Left hindlimb (tissue), 1 donor: ENCODE measurements around the gene PPARD.
"Not testable (repeated sequence)": the region's sequence is repeated elsewhere in the genome, so short reads cannot be mapped to it uniquely, and the experiment has no call there.

Experiments used
- DNase-seq: peaks from one replicate; pipeline ENCODE4 v3.0.0-alpha.2; 2018

PPARD gene

DNA sequence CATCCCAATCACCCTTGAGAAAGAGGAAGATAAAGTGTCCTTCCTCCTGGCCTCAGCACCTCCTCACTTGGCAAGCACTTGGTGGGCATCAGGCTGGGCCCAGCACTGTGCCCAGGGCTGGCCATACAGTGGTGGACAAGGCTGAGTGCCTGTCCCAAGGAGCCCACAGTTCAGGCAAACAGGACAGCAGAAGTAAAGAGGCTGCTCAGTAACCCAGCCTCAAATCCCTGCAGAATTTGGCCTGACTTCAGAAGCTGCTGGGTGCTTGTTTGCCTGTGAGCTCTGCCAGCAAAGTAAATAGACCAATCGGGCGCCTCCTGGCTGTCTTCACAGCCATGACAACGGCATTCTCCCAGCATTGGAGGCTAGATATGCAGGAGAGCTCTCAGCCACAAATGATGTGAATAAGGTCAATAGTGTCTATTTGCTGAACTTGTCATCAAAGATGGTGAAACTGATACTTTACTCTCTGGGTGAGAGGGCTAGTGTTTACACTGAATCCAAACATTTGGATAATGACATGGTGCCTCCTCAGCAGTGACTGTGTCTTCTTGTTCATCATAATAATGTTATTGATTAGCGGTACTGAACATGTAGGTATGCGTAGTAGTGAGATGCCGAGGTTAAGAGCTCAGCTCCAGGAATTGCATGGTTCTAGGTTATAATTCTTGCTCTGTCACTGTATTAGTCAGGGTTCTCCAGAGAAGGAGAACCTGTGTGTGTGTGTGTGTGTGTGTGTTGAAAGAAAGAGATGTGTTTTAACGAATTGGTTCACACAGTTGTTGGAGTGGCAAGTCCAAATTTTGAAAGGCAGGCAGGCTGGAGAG, 72.9 kb downstream of the PPARD start:
- DNase-seq = no peak

DNA sequence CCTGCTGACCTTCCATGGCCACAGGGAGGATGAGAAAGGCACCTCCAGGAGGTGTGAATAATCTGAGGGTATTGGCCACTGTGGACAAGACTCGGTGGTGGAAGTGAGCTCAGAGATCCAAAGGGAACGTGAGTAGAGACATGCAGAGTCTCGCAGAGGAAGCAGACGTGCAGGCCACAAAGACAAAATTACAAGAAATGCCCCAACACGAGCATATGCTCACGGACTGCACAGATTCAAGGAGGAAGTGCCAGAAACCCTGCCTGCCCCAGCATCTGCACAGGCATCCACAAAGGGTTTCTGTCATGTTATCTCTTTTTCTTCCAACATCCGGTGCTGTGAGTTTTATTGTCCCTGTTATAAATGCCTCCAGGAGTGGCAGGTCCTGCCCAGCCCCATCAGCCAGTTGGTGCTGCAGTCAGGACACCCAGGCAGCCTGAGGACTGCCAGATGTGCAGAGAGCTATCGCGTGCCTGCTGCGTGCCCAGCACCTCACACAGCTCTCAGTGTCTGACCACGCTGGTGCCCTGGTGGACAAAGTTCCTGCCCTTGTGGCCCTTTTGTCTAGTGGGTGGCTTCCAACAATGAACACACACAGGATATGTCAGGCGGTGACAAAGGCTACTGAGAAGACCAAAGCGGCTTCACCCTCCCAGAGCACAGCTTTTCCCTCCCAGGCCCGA, 75.8 kb downstream of the PPARD start:
- DNase-seq = no peak

DNA sequence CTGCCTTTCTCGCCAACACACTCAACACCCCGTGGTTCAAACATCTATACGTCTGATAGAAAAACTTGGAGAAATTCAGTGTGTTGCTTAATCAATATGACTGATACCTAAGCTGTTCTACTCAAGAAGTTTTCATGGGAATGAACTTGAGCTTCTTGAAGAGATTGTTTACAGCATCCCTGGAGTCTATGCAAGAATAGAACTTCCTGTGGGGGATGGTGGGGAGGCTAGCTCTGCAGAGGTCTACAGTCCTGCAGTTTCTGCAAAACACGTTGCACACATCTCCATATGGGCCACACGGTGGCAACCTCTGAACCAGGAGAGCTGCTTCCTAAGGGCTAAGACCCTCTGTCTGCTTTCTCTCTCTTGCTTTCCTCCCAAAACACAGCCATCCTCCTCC, 77.1 kb downstream of the PPARD start:
- DNase-seq = no peak

DNA sequence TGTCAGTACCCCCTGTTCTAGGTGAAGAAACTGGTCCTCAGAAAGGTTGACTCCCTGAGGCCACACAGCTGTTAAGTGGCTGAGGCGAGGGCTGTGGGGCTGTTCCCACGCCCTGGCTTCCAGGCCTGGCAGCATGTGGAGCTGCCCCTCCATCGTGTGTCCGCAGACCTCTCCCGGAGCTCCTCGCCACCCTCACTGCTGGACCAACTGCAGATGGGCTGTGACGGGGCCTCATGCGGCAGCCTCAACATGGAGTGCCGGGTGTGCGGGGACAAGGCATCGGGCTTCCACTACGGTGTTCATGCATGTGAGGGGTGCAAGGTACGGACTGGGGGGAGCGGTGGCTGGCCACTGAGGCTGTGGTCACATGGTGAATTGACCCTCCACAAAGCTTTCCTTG, 77.6 kb downstream of the PPARD start:
- no peak for DNase-seq

DNA sequence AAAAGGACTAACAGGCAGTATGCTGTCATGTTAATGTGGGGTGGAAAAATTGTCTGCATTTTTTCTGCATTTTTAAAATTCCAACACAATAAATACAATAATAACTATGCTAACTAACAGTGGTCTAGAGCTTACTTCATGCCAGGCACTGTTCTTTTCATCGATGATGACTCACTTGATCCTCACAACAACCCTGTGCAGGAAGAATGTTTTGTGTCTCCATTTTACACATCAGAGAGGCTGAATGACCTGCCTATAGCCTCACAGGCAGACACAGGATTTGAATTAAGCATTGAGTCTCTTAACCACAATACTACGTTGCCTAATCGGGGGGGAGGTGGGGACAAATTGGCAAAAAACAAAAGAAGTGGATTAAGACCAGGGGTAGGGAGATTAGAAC, 82.9 kb downstream of the PPARD start:
- DNase-seq = no peak

DNA sequence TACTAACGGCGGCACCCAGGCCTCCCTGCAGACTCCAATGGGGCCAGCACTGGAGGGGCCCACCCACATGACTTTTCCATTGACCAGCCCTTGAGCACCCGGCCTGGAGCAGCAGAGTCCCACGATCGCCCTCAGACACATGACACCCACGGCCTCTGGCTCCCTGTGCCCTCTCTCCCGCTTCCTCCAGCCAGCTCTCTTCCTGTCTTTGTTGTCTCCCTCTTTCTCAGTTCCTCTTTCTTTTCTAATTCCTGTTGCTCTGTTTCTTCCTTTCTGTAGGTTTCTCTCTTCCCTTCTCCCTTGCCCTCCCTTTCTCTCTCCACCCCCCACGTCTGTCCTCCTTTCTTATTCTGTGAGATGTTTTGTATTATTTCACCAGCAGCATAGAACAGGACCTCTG, 83.7 kb downstream of the PPARD start:
- no peak for DNase-seq

DNA sequence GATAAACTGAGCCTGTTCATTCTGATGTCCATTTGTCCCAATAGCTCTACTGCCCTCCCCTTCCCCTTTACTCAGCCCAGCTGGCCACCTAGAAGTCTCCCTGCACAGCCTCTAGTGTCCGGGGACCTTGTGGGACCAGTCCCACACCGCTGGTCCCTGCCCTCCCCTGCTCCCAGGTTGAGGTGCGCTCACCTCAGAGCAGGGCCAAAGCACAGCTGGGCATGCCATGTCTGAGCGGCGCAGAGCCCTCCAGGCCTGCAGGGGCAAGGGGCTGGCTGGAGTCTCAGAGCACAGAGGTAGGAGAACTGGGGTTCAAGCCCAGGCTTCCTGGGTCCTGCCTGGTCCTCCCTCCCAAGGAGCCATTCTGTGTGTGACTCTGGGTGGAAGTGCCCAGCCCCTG, 85.1 kb downstream of the PPARD start:
- no peak for DNase-seq

DNA sequence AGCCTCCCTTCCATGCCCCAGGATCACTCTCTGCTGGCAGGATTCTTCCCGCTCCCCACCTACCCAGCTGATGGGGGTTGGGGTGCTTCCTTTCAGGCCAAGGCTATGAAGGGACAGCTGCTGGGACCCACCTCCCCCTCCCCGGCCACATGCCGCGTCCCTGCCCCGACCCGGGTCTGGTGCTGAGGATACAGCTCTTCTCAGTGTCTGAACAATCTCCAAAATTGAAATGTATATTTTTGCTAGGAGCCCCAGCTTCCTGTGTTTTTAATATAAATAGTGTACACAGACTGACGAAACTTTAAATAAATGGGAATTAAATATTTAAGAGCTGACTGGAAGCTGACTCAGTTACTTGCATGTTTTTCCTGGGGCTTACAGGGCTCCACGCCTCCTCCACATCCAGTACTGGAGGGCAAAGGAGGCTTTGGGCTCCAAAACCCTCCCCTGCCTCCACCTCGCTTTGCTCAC, 85.5 kb downstream of the PPARD start:
- no peak for DNase-seq

DNA sequence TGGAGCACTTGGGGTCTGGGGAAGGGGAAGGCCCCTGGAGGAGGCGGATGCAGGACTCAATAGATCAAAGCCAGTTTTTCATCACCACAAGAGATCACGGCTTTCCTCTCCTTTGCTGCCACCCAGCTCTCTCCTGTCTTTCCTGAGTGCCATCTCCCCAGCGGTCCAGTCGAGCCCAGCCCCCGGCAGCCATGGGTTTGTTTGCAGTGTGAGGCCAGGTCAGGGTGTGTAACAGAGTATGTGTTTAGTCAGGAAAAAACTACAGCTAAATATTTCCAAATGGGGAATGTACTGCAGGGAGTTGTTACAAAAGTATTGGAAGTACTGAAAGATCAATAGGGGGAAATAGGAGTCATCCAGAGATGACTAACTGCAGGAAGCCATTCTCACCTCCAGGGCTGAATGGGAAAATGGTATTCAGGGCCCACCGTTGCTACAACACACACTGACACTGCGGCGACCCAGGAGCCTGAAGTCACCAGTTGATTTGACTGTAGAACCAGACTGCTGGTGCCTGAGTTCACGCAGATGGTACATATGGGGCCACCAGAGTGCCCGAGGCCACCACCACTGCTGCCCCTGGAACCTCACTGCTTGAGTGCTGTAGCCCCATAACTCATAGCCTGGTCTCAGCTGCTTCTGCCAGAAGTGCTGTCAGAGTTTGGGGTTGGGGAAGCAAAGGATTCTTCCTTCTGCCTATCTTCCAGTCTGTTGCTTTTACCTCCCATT, 86.2 kb downstream of the PPARD start:
- no peak for DNase-seq

DNA sequence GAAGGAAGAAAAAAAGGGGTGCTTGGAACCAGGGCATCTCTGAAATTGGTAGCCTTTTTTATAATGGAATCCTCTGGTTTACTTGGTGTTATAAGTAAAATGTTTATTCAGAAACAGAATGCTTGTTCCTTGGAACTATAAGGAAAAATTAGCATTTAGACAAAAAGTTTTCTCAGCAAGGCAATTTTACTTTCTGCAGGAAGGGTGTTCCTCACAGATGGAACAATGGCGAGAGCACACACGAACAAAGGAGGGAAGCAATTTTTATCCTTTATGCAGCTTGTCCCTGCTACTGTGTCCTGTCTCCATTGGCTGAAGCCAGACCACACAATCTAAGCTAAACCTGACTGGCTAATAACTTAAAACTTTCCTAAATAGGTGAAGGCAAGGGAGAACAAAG, 87.1 kb downstream of the PPARD start:
- no peak for DNase-seq

DNA sequence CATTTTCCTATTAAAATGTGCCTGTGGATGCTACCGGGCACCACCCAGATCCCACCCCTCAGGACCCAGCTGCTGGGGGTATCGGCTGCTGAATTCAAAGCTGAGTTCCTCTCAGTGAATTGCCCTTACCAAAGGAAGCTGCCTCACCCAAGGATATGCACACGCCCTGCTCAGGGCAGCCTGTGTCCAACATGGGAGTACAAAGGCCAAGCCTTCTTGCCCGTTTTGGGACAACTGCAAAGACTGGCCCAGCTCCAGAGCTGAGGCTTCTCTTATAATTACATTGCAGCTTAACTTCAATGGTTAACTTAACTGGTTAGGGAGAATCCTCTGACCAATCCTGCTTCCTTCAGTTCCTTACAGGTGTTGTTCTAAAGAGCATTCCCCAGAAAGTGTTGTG, 89.9 kb downstream of the PPARD start:
- DNase-seq = no peak

DNA sequence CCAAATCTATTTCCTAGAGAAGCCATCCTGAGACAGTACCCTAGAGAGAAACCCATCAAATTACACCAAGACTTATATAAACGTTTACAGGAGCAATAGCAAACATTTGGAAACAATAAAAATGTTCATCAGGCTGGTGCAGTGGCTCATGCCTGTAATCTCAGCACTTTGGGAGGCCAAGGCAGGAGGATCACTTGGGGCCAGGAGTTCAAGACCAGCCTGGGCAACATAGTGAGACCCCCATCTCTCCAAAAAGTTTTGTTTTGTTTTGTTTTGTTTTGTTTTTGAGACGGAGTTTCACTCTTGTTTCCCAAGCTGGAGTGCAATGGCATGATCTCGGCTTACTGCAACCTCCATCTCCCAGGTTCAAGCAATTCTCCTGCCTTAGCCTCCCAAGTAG, 90.3 kb downstream of the PPARD start:
- not testable (repeated sequence) for DNase-seq

DNA sequence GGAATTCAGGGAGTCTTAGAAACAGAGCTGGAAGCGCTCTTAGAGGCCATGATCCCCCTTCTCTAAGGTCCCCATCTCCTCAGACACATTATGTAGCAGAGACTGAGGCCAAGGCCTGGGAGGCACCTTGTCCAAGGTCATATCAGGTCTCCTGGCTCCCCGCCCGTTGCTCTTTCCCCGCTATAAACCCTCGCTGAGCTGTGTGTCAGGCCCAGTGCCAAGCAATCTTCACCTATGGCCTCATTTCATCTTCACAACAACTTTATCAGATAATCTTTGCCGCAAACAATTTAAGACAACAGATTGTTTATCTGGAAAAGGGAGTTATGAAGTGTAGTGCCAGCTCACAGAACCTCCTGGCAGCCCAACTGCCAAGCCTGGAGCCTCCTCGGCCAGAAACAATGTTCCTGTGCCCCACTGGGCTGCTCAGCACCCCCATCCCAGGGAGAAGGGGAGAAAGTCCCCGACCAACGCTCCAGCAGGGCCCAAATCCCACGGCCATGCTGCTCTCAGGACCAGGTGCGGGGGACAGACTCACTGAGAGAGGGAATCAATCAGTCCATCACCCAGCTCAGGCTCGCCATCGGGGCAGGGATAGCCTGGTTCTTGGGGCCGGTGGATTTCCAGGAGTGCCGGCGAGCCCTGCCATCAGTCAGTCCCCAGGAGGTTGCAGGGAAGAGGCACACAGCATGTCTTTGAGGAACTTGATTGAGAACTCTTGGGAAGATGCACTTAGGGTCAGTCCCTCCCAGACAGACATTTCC, 92.9 kb downstream of the PPARD start:
- no peak for DNase-seq

DNA sequence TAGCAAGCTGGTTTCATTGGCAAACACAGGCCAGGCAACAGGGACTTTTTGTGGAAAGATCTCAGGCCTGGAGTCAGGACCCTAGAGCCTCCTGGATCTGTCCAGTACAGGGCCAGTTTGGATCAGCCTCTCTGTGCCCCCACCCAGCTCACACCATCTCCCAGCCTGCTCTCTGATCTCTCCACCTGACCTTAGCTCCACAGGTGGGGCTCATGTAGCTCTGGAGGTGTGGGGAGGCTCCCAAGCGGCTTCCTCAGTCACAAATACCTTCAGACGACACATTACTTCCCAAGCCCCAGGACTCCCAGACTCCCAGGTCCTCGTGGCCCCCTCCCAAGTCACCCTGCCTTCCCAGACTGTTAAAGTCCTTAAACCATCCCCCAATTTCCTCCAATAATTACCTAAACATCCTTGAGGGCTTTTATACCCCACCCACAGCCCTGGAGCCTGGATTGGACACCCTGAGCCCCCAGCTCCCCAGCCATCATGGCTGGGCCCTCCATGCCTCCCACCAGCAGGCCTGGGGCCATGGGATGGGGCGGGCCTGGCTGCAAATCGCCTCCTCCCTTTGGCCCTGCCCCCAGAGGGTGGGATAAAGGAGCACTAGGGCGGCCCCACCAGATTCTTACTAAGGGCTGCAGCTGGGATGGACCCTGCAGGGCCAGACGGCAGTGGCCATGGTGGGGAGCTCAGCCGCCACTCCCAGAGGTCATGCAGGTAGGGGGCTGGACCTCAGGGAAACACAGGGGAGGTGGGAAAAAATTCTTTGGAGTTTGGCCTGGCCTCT, 93.9 kb downstream of the PPARD start:
- DNase-seq = no peak

DNA sequence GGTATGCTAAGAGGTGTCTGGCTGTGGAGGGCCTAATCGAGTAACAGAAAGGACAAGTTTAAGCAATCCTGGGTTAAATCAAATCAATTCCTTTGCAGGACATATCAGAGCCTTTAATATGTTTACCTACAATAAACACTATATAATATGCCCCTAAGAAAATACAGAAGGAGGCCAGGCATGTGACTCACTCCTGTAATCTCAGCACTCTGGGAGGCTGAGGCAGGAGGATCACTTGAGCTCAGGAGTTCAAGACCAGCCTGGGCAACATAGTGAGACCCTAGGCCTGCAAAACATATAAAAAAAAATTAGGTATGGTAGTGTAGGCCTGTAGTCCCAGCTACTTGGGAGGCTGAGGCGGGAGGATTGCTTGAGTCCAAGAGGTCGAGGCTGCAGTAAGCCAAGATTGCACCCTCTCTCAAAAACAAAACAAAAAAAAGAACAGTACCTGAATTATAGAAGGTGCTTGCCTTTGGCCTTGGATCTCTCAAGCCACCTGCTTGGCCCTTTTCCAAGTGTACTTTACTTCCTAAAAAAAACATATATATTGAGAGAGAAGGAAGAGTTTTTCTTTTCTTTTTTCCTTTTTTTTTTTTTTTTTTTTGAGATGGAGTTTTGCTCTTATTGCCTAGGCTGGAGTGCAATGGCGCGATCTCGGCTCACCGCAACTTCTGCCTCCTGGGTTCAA, 96.2 kb downstream of the PPARD start:
- not testable (repeated sequence) for DNase-seq

DNA sequence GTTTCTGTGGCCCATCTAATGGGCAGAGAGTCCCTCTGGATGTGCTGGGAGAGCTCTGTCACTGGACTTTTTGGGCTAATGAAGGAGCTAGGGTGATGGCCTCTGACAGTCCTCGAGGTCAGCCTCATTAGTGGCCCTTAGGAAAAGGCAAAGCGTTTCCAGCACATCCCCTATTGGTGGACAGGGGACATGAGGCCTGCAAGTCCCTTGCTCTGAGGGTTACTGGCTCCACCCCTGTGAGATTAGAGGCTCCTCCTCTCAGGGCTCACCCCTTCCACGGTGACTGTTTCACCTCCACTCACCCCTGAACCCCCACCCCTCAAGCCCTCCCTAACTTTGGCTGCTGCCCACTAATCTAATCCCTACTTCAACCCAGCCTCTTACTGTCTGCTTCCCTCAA, 97.0 kb downstream of the PPARD start:
- DNase-seq = no peak

DNA sequence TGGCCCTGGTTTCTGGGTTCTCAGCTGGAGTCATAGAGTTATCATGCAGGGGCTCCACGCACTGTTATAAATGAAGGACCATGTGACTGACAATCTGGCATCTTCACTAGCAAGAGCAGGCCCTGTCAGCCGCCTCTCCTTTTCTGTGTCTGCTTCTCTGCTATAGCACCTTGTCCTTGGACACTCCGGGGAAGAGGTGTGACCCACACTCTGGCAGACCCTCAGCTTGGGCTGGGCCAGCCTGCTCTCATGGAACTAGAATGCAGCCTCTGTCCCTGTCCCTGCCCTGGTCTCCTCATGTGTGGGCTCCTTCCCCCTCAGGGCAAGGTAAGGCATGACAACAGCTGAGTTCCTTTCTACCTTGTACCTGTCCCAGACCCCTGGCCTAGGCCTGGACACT, 98.8 kb downstream of the PPARD start:
- no peak for DNase-seq

DNA sequence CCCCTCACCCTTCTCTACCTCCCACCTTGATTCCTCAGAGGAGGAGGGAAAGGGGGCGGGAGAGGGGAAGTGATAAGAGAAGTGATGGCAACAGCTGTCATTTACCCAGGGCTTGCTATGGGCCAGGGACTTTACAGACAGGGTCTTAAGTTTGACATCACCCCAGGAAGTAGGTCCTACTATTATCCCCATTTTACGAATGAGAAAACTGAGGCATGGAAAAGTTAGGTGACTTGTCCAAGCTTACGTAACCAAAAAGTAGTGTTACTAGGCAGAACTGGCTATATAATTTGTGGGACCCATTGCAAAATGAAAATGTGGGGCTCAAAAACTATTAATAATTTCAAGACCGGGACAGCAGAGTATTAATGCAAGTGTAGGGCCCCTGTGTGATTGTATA, 99.3 kb downstream of the PPARD start:
- DNase-seq = no peak

DNA sequence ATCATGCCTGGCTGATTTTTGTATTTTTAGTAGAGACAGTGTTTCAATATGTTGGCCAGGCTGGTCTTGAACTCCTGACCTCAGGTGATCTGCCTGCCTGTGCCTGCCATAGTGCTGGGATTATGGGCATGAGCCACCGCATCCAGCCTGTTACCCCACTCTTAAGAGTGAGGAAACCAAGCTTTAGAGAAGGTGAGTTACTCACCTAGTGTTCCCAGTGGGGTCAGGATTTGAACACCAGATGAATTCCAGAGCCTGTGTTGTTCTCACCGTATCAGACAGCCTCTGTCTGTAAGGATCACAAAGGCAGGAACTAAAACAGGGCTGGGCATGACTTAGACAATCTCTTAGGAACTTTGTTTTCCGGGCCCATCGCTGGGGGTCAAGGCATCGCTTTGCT, 100.3 kb downstream of the PPARD start:
- DNase-seq = no peak

DNA sequence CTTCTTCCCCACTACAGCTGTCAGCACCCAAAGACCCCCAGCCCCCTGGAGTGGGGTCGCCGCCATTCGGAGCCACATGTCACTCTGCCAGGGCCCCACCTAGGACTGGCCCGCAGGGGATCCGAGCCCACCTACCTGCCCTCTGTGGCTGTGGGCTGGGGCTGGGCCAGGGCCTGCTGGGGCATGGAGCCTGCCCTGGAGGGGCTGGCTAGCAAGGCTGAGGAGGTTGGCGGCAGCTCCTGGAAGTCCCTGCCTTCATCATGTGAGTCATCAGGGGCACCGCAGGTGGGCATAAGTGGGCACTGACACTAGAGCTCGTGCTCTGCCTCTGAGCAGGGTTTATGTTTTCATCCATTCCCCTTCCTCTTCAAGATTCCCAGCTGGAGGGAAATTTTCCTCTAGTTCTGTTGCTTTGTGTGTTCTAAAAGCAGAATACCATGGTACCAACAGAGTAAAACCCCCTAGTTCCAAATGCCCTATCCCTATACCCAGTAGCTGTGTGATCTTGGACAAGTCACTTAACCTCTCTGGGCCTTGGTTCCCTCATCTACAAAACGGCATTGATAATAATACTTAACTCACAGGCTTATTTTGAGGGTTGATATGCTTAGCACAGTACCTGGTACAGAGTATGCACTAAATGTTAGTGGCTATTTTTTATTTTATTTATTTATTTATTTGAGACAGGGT, 101.1 kb downstream of the PPARD start:
- no peak for DNase-seq

DNA sequence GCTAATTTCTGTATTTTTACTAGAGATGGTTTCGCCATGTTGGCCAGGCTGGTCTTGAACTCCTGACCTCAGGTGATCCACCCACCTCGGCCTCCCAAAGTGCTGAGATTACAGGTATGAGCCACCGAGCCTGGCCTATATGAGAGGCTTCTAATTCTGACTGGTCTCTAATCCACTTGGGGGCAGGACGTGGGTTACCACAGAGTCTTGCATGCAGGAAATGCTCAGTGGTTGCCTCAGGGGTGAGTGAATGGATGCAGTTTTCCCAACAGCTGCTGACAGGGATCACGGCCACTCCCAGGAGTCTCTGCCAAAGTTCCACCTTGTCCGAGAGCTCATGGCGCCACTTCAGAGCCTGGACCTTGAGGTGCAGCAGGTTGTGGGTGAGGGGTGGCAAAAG, 103.3 kb downstream of the PPARD start:
- DNase-seq = no peak
